ENCODE data around the gene BLACAT1. TPM values are rescaled to one million over a fixed set of nuclear protein-coding genes. Genes with fewer than 3 reads are reported as not detected.
A peak's percentile ranks its signal among the peaks of the same experiment; 100 is the strongest.

Gene BLACAT1
- total and polyA plus RNA-seq, 9 of the 15 experiments (the other 6 are each of a cell fraction or from before 2014, with no cell fraction given) = 0.10 to 5.9 (median 0.73) TPM

GRCh38 chr1:205444300-205444930, 11.4 kb downstream of the BLACAT1 start:
- no peak overlapping the region for H3K4me3 ChIP-seq
- H3K9me3 ChIP-seq (replicated peaks; ENCODE audit: control insufficient read depth, insufficient read depth, low read depth, low read length) = no peaks in the 10 kb centered on the region
- peak in 2 of 4 experiments; percentile 28 to 39 for DNase-seq (ENCODE audit: extremely low read depth in 1 of 4, low spot score in 3 of 4)
- no peaks in the 10 kb centered on the region for H4K20me1 ChIP-seq (replicated peaks; ENCODE audit: control insufficient read depth, insufficient read depth, low read length)
- BruUV-seq (replicated peaks) = no TSS peak
- ATAC-seq = no peak
- H3K79me2 ChIP-seq (ENCODE audit: control insufficient read depth, insufficient read depth, low read length) = peaks cover 8% of the 10 kb centered on the region; the same call in 2 of the 3 replicates
- H3K9me1 ChIP-seq (ENCODE audit: control insufficient read depth, insufficient read depth, low read length) = no peaks in the 10 kb centered on the region
- H3K27me3 ChIP-seq (ENCODE audit: control insufficient read depth in 2 of 2, insufficient read depth in 2 of 2, low read length in 2 of 2) = no peaks in the 10 kb centered on the region
- WGBS (ENCODE audit: insufficient coverage, low coverage, missing lambda C conversion rate) = 18% methylated on average over 10 of the region's 10 CpGs
- FAIRE-seq = no peak
- intact Hi-C loops (cut with micrococcal nuclease) = no loop called here
- ChIA-PET CTCF (ENCODE audit: low intra/inter-chr PET ratio) (no interaction called here), POLR2A (interaction anchor here (1.0 to 1.3 kb wide), 2 partner anchors 10 to 11 kb away, joined by 3 to 4 read pairs; no protein-coding TSS in a partner anchor)
- TF ChIP-seq ZNF263 (CRISPR knock-in tag; IDR thresholded peaks at IDR 0.05; ENCODE audit: borderline replicate concordance) (no peak), TFAP4 (CRISPR knock-in tag; IDR thresholded peaks at IDR 0.05; ENCODE audit: borderline replicate concordance) (0 out of 2 replicates have a peak, but pooled peaks have one; percentile 10), CBFA2T2 (conservative IDR thresholded peaks at IDR 0.05) (0 out of 2 replicates have a peak, but pooled peaks have one; percentile 8), FOXP1 (CRISPR knock-in tag; IDR thresholded peaks at IDR 0.05) (0 out of 2 replicates have a peak, but pooled peaks have one; percentile 28), HDAC8 (tag; IDR thresholded peaks at IDR 0.05) (no peak), CBFA2T3 (IDR thresholded peaks at IDR 0.05) (peak; percentile 30; the same call in 1 of the 2 replicates), ZNF224 (CRISPR knock-in tag; IDR thresholded peaks at IDR 0.05) (no peak), EGR1 (conservative IDR thresholded peaks at IDR 0.05) (peak; percentile 86)
- peaks cover 38 to 51% of the 10 kb centered on the region in 2 experiments for H3K4me1 ChIP-seq (replicated peaks in 1 of 2; ENCODE audit: control insufficient read depth in 2 of 2, insufficient read depth in 2 of 2, low read length in 2 of 2)
- H3K9ac ChIP-seq (ENCODE audit: insufficient read depth in 1 of 2, low read depth in 2 of 2, low read length in 2 of 2) = peak overlapping the region in 1 of 2 experiments; percentile 3; a peak in 1 of 4 replicates
- peak overlapping the region; percentile 69; the same call in 1 of the 2 replicates for H2AFZ ChIP-seq (ENCODE audit: low read depth, low read length)
- in situ Hi-C loops (cut with MboI) = no loop called here
- H3K36me3 ChIP-seq (ENCODE audit: control insufficient read depth, insufficient read depth, low read length) = no peaks in the 10 kb centered on the region
- no peak overlapping the region for H3K4me2 ChIP-seq (ENCODE audit: insufficient read depth, low read length)
- H3K27ac ChIP-seq (ENCODE audit: extremely low read depth, low read depth, low read length) = no peak overlapping the region
